Measurements from ENCODE around the gene NALCN.

NALCN gene

DNA sequence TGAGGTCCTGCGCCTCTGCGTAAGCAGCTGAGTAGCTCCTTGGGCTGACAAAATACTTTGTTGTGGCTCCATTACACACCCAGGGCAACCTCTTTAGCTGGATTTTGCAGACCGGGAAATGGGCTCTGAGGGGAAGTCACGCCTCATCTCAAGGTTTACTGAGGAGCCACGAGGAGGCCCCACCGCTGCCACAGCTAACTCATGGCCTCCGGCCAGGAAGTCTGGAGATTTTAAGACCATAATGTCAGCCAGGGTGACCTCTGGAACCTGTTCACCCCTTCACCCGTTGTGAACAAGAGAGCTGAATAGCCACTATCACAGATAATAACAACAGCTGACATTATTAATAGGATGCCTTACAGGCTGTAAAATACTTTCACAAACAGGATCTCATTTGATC is 390.4 kb downstream of the NALCN start:
- H4K20me1 ChIP-seq (ENCODE audit: insufficient read depth), result no peaks in the 10 kb centered on the region
- H3K4me1 ChIP-seq (ENCODE audit: low read depth, poor library complexity, severe bottlenecking), result no peaks in the 10 kb centered on the region
- TF ChIP-seq, protein P1, sequence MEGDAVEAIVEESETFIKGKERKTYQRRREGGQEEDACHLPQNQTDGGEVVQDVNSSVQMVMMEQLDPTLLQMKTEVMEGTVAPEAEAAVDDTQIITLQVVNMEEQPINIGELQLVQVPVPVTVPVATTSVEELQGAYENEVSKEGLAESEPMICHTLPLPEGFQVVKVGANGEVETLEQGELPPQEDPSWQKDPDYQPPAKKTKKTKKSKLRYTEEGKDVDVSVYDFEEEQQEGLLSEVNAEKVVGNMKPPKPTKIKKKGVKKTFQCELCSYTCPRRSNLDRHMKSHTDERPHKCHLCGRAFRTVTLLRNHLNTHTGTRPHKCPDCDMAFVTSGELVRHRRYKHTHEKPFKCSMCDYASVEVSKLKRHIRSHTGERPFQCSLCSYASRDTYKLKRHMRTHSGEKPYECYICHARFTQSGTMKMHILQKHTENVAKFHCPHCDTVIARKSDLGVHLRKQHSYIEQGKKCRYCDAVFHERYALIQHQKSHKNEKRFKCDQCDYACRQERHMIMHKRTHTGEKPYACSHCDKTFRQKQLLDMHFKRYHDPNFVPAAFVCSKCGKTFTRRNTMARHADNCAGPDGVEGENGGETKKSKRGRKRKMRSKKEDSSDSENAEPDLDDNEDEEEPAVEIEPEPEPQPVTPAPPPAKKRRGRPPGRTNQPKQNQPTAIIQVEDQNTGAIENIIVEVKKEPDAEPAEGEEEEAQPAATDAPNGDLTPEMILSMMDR (conservative IDR thresholded peaks at IDR 0.05; ENCODE audit: low read depth, low read length), result no peak
- H3K27ac ChIP-seq, result no peak overlapping the region
- no peak overlapping the region for H3K4me2 ChIP-seq
- H3K9ac ChIP-seq, result no peak overlapping the region
- no peak overlapping the region for H2AFZ ChIP-seq (ENCODE audit: low read depth)
- no peaks in the 10 kb centered on the region for H3K36me3 ChIP-seq (ENCODE audit: insufficient read depth)
- no peak overlapping the region for H3K4me3 ChIP-seq (IDR thresholded peaks at IDR 0.05; ENCODE audit: insufficient read depth, low read depth, low read length)
- H3K27me3 ChIP-seq (ENCODE audit: insufficient read depth, low read depth), result no peaks in the 10 kb centered on the region
- H3K79me2 ChIP-seq (ENCODE audit: insufficient read depth, low read depth), result no peaks in the 10 kb centered on the region

DNA sequence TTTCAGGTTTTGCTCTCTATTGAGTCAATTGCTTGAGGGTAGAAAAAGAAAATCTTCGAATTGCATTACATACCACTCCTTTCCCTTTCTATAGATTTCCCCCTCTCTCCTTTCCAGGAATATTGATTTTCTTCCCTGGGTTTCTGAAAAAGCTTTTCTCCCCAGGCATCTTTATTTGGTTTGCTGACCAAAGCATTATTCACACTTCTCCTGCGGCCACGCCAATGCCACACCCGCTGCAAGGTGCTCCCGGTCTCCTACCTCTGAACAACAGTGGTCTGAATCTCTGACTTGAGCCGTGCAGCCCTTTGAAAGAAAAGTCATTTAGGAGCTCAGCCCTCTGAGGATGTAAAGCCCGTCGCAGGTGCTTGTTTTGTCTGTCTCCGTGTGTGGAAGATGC is 390.8 kb downstream of the NALCN start:
- H3K27me3 ChIP-seq (ENCODE audit: insufficient read depth, low read depth), result no peaks in the 10 kb centered on the region
- no peak overlapping the region for H3K9ac ChIP-seq
- H3K4me3 ChIP-seq (IDR thresholded peaks at IDR 0.05; ENCODE audit: insufficient read depth, low read depth, low read length), result no peak overlapping the region
- H3K27ac ChIP-seq, result no peak overlapping the region
- H3K79me2 ChIP-seq (ENCODE audit: insufficient read depth, low read depth), result no peaks in the 10 kb centered on the region
- no peaks in the 10 kb centered on the region for H3K36me3 ChIP-seq (ENCODE audit: insufficient read depth)
- H4K20me1 ChIP-seq (ENCODE audit: insufficient read depth), result no peaks in the 10 kb centered on the region
- no peaks in the 10 kb centered on the region for H3K4me1 ChIP-seq (ENCODE audit: low read depth, poor library complexity, severe bottlenecking)
- no peak overlapping the region for H2AFZ ChIP-seq (ENCODE audit: low read depth)
- H3K4me2 ChIP-seq, result no peak overlapping the region
- TF ChIP-seq, protein P1 (conservative IDR thresholded peaks at IDR 0.05; ENCODE audit: low read depth, low read length), result no peak

DNA sequence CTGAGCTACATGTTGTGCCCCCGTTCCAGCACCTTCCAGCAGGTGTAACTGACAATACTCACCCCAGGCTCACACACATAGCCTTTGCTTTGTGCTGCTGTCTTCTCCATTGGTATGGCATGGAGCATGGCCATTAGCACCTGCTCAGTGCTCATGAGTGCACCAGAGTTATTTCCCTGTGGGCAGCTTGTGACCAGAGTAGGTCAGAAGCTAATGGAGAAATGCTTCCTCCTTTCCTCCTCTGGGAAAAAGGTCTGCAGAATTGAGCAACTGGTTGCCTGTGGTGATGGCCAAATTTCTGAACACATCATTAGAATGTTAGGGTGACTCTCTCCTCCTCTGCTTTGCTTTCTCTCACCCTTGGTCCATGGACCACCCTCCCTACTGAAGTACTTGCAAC is 397.2 kb downstream of the NALCN start:
- Histone ChIP-seq H3K36me3 (ENCODE audit: insufficient read depth) (no peaks in the 10 kb centered on the region), H3K4me2 (no peak overlapping the region), H3K9ac (no peak overlapping the region), H3K79me2 (ENCODE audit: insufficient read depth, low read depth) (no peaks in the 10 kb centered on the region), H3K4me1 (ENCODE audit: low read depth, poor library complexity, severe bottlenecking) (no peaks in the 10 kb centered on the region), H4K20me1 (ENCODE audit: insufficient read depth) (no peaks in the 10 kb centered on the region), H3K27ac (no peak overlapping the region), H3K4me3 (IDR thresholded peaks at IDR 0.05; ENCODE audit: insufficient read depth, low read depth, low read length) (no peak overlapping the region), H3K27me3 (ENCODE audit: insufficient read depth, low read depth) (no peaks in the 10 kb centered on the region), H2AFZ (ENCODE audit: low read depth) (no peak overlapping the region)
- TF ChIP-seq, protein P1 (conservative IDR thresholded peaks at IDR 0.05; ENCODE audit: low read depth, low read length), result no peak

DNA sequence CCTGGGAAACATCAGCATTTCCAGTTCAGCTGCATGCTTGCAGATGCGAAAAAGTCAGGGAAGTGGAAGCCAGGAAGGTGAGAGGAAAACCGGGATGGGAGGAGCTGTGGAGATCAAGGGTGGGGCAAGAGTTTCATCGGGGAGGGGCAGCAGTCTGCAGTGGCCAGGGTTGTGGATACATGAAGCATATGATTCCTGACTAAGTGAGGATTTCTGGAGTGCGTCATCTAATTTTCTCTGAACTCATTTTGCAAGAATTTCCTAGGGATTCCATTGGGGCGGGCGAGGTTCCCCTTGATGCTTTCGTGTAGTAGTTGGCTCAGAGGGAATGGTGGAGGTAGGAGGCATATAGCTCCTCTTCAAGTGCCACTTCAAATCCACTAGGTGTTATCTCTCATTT is 397.6 kb downstream of the NALCN start:
- Histone ChIP-seq H3K9ac (no peak overlapping the region), H3K36me3 (ENCODE audit: insufficient read depth) (no peaks in the 10 kb centered on the region), H3K4me1 (ENCODE audit: low read depth, poor library complexity, severe bottlenecking) (no peaks in the 10 kb centered on the region), H3K4me2 (no peak overlapping the region), H3K4me3 (IDR thresholded peaks at IDR 0.05; ENCODE audit: insufficient read depth, low read depth, low read length) (no peak overlapping the region), H3K27me3 (ENCODE audit: insufficient read depth, low read depth) (no peaks in the 10 kb centered on the region), H4K20me1 (ENCODE audit: insufficient read depth) (no peaks in the 10 kb centered on the region), H2AFZ (ENCODE audit: low read depth) (no peak overlapping the region), H3K27ac (no peak overlapping the region), H3K79me2 (ENCODE audit: insufficient read depth, low read depth) (no peaks in the 10 kb centered on the region)
- TF ChIP-seq, protein P1 (conservative IDR thresholded peaks at IDR 0.05; ENCODE audit: low read depth, low read length), result no peak

Measured in KMS-11 (cell line).